NCI-H1694 treated with DMSO at 0.1 percent for 48 hours (cell line): ENCODE results near the gene RBMX2.

Experiments used
- DNase-seq: peaks from one replicate; lab custom pipeline; 2025; lab: John Stamatoyannopoulos, UW

Gene RBMX2

DNA sequence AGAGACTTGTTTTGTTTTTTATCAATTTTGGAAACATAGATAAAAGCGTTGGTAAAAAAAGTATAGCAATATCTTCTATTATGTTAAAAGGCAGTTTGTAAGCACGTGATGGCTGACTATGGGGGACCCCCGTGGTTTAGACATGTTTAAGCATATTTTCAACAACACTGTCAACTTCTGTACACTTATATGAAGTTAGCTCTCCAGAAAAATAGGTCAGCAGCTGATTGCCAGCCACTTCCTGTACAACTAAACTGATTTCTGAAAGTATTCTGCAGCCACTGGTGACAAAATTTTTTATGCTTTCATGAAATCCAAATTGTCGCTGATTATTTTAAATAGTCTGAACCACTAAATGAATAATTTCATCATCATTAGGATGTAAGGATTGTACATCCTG, 45.2 kb downstream of the RBMX2 start:
- DNase-seq: no peak
